GM21423 (cell line): ENCODE data around the gene SCAF8.
"Not testable (repeated sequence)": the region's sequence is repeated elsewhere in the genome, so short reads cannot be mapped to it uniquely, and the experiment has no call there.

ENCODE experiments used
- ATAC-seq: cut with Tn5 transposase; IDR thresholded peaks from one replicate; pipeline ENCODE4 v1.9.1; 2021; ENCODE audit warnings: mild to moderate bottlenecking, moderate library complexity; ENCODE audit not compliant: unreplicated experiment

The SCAF8 gene

GRCh38 chr6:154779157-154779556 lies 45.9 kb downstream of the SCAF8 start:
- ATAC-seq: not testable (repeated sequence)

- peak; percentile 18 for ATAC-seq
These were observed 49.0 kb downstream of the SCAF8 start for GRCh38 chr6:154782193-154782592.

- ATAC-seq: peak; percentile 69
These were observed 50.0 kb downstream of the SCAF8 start for GRCh38 chr6:154783229-154783628.

DNA sequence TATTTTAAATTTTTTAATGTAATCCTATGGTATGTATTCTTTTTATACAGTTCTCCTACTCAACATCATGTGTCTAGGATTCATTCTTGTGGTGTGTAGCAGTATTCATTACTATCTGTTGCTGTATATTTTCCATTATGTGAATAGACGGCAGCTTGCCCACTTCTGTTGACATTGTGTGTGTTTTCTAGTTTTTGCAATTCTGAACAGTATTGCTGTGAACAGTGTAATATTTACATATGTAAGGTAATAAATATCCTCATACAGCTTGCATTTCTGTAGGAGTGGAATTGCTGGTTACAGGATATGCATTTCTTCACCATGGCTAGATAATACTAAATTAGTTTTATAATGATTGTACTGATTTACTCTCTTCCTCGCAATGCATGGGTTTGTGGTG lies 51.9 kb downstream of the SCAF8 start:
- no peak for ATAC-seq

- ATAC-seq: no peak
These were observed 53.1 kb downstream of the SCAF8 start for GRCh38 chr6:154786144-154786868.

DNA sequence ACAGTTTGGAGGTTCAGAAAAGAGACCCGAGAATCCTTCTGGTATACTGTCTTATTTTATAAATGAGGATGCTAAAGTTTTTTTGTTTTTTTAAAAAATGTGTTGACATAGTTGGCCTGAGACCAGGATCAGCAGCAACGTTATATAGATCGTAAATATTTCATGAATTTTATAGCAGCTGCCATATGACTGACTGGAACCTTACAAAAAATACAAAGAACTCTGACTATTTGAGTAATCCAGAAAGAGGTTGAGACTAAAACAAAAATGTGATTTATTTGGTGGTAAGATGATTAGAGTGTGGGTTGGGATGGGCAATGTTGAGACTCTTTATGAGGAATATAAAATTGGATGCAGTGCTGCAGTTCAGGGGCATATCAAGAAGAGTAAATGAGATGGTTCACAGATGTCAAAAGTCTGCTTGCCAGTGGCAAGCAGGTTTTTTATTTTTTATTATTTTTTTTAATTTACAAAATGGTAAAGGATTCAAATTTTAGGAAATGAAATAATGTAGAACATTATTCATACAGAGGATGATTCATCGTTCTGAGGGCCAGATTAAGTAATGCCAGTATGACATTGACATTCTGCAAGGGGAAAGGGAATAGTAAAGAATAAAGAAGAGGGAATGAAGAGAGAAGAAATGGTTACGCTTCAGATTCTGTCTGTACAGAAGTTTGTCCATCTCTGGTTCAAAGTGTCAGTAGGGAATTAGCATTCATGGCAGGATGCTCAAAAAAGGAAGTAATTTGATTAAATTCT lies 58.5 kb downstream of the SCAF8 start:
- no peak for ATAC-seq

DNA sequence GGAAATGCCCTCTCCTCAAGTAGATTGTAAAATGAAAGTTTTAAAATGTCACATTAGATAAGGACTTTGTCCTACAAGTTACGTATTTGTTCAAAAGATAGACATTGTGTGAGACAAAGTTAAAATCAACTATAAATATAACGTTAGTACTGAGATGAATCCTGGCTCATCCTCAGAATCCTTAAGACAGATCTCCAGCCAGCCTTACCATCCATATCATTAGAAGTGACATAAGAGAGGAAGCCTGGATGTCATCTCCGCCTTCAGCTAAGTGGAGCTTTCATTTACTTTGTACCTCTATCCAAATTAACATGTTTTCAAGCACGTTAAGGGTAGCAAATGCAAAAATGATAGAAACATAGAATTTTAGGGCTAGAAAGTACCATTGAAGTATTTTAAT lies 59.1 kb downstream of the SCAF8 start:
- ATAC-seq: no peak

DNA sequence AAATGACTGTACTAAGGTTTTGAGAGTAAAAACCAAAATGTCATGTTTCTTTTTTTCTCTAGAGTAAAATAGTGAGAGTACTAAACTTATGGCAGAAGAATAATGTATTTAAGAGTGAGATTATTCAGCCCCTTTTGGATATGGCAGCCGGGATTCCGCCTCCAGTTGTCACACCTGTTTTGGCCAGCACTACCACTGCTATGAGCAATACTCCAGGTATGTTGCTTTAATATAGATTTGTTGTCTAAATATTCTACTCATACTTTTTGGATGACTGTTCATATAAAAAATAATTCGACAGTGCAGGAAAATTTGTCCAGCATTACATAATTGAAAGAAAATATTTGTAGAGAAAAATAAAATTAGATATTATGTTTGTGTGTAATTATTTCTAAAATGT lies 59.5 kb downstream of the SCAF8 start:
- ATAC-seq: no peak

- no peak for ATAC-seq
These were observed 63.3 kb downstream of the SCAF8 start for GRCh38 chr6:154796484-154796883.

DNA sequence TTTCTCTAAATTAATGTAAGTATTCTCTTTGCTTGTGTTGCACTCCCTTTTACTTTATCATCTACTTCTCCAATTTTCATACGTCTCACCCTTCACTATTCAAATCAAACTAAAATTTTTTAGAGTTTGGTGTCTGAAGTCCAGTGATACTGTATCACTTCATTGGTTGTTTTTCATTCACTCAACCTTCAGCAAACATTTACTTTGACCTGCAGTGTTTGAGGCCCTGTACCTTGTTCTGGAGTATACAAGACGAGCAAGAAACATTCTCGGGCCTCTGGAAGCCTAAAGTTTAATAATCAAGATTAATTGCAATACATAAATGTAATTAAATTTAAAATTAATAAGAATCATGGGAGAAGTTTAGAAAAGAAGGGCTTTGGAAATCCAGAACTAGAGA lies 64.6 kb downstream of the SCAF8 start:
- no peak for ATAC-seq

DNA sequence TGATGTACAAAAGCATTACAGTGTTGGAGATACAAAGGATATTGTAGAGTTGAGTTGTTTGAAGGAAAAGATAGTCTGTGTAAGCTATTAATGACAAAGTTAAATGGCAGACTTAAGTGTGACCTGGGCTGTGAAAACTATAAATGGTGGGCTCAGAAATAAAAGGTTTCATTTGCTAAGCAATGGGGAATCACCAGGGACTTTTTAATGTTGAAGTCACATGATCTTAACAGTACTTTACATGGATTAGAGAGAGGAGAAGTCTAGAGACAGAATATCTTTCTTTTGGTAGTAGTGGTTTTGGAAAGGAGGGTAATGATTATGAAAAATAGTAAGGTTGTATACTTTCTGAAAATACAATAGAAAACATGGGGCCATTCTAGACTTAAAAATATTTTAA lies 67.1 kb downstream of the SCAF8 start:
- no peak for ATAC-seq

- no peak for ATAC-seq
These were observed 72.2 kb downstream of the SCAF8 start for GRCh38 chr6:154805288-154805911.

DNA sequence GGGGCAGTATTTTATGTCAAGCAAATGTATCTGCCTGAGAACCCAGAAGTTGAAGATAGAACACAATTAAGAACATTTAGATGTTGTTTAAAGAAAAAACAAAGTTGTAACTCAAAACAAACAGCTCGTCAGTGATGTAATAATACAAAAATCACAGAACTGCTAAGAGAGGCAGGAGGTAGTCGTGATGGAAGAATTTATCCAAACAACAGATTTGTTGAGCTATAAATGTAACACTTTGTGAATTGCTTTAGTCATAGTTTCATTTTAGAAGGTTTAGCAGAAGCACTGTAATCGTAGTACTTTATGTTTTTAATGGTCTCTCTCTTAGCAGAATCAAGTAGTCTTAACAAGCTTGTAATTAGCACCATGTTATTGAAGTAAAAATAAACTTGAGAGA lies 73.6 kb downstream of the SCAF8 start:
- ATAC-seq: no peak

- ATAC-seq: not testable (repeated sequence)
These were observed 78.4 kb downstream of the SCAF8 start for GRCh38 chr6:154811663-154812062.

- peak; percentile 74 for ATAC-seq
These were observed 80.8 kb downstream of the SCAF8 start for GRCh38 chr6:154814063-154814462.

- ATAC-seq: no peak
These were observed 83.0 kb downstream of the SCAF8 start for GRCh38 chr6:154815938-154816820.

- no peak for ATAC-seq
These were observed 87.9 kb downstream of the SCAF8 start for GRCh38 chr6:154821099-154821498.

- ATAC-seq: no peak
These were observed 88.4 kb downstream of the SCAF8 start for GRCh38 chr6:154821638-154822037.

GRCh38 chr6:154822947-154823558 lies 89.8 kb downstream of the SCAF8 start:
- ATAC-seq: no peak

- no peak for ATAC-seq
These were observed 90.9 kb downstream of the SCAF8 start for GRCh38 chr6:154824076-154824475.

GRCh38 chr6:154829970-154830369 lies 96.8 kb downstream of the SCAF8 start:
- no peak for ATAC-seq
